HG02642 (cell line): ENCODE data around the gene CACNG1.
"Not testable (repeated sequence)": the region's sequence is repeated elsewhere in the genome, so short reads cannot be mapped to it uniquely, and the experiment has no call there.

ENCODE experiments used
- ATAC-seq: cut with Tn5 transposase; IDR thresholded peaks from one replicate; pipeline ENCODE4 v1.9.1; 2021; ENCODE audit warnings: mild to moderate bottlenecking; ENCODE audit not compliant: unreplicated experiment, poor library complexity

Gene CACNG1

GRCh38 chr17:67072885-67073284, 28.5 kb downstream of the CACNG1 start:
- no peak for ATAC-seq

GRCh38 chr17:67074781-67075180, 30.4 kb downstream of the CACNG1 start:
- ATAC-seq: no peak

- ATAC-seq: no peak
These were observed 31.9 kb downstream of the CACNG1 start for GRCh38 chr17:67076290-67076689.

- no peak for ATAC-seq
These were observed 33.9 kb downstream of the CACNG1 start for GRCh38 chr17:67078292-67078691.

- no peak for ATAC-seq
These were observed 35.1 kb downstream of the CACNG1 start for GRCh38 chr17:67079491-67079890.

- no peak for ATAC-seq
These were observed 36.5 kb downstream of the CACNG1 start for GRCh38 chr17:67080804-67081203.

GRCh38 chr17:67082107-67082506, 37.8 kb downstream of the CACNG1 start:
- peak; percentile 69 for ATAC-seq

- ATAC-seq: no peak
These were observed 41.1 kb downstream of the CACNG1 start for GRCh38 chr17:67085406-67085805.

- no peak for ATAC-seq
These were observed 44.3 kb downstream of the CACNG1 start for GRCh38 chr17:67088639-67089038.

- no peak for ATAC-seq
These were observed 46.0 kb downstream of the CACNG1 start for GRCh38 chr17:67090341-67090740.

GRCh38 chr17:67092291-67092690, 47.9 kb downstream of the CACNG1 start:
- ATAC-seq: no peak

GRCh38 chr17:67092710-67093109, 48.4 kb downstream of the CACNG1 start:
- not testable (repeated sequence) for ATAC-seq

- ATAC-seq: no peak
These were observed 49.0 kb downstream of the CACNG1 start for GRCh38 chr17:67093348-67093747.

GRCh38 chr17:67095291-67095690, 50.9 kb downstream of the CACNG1 start:
- ATAC-seq: not testable (repeated sequence)

- ATAC-seq: no peak
These were observed 51.4 kb downstream of the CACNG1 start for GRCh38 chr17:67095803-67096202.

GRCh38 chr17:67096609-67097008, 52.3 kb downstream of the CACNG1 start:
- ATAC-seq: no peak

GRCh38 chr17:67098006-67098405, 53.7 kb downstream of the CACNG1 start:
- ATAC-seq: no peak

GRCh38 chr17:67104641-67105040, 60.3 kb downstream of the CACNG1 start:
- ATAC-seq: not testable (repeated sequence)

- ATAC-seq: no peak
These were observed 60.9 kb downstream of the CACNG1 start for GRCh38 chr17:67105213-67105612.
